HG03439 (cell line): ENCODE results near the gene RPRML.
"Not testable (repeated sequence)": the region's sequence is repeated elsewhere in the genome, so short reads cannot be mapped to it uniquely, and the experiment has no call there.

Experiments
- ATAC-seq: cut with Tn5 transposase; IDR thresholded peaks from one replicate; pipeline ENCODE4 v1.9.1; 2021; ENCODE audit warnings: mild to moderate bottlenecking, moderate library complexity; ENCODE audit not compliant: unreplicated experiment

RPRML gene

GRCh38 chr17:46976626-46977270, 2.3 kb downstream of the RPRML start:
- ATAC-seq = no peak

- ATAC-seq = no peak
Measured at GRCh38 chr17:46975287-46975686, 3.8 kb downstream of the RPRML start.

- ATAC-seq = no peak
Measured at GRCh38 chr17:46974086-46974485, 5.0 kb downstream of the RPRML start.

GRCh38 chr17:46972346-46972745, 6.7 kb downstream of the RPRML start:
- ATAC-seq = no peak

- ATAC-seq = no peak
Measured at GRCh38 chr17:46971647-46972300, 7.3 kb downstream of the RPRML start.

- ATAC-seq = no peak
Measured at GRCh38 chr17:46968896-46969295, 10.2 kb downstream of the RPRML start.

- no peak for ATAC-seq
Measured at GRCh38 chr17:46968224-46968834, 10.7 kb downstream of the RPRML start.

- no peak for ATAC-seq
Measured at GRCh38 chr17:46964315-46965265, 14.5 kb downstream of the RPRML start.

GRCh38 chr17:46963571-46963970, 15.5 kb downstream of the RPRML start:
- no peak for ATAC-seq

- no peak for ATAC-seq
Measured at GRCh38 chr17:46962374-46962790, 16.7 kb downstream of the RPRML start.

- no peak for ATAC-seq
Measured at GRCh38 chr17:46960152-46960551, 18.9 kb downstream of the RPRML start.

- ATAC-seq = no peak
Measured at GRCh38 chr17:46958041-46958591, 20.9 kb downstream of the RPRML start.

- not testable (repeated sequence) for ATAC-seq
Measured at GRCh38 chr17:46953191-46953590, 25.9 kb downstream of the RPRML start.

GRCh38 chr17:46952115-46952514, 26.9 kb downstream of the RPRML start:
- no peak for ATAC-seq

GRCh38 chr17:46951706-46952105, 27.3 kb downstream of the RPRML start:
- no peak for ATAC-seq

GRCh38 chr17:46950997-46951621, 27.9 kb downstream of the RPRML start:
- ATAC-seq = no peak

- ATAC-seq = no peak
Measured at GRCh38 chr17:46950342-46950996, 28.6 kb downstream of the RPRML start.

GRCh38 chr17:46949291-46950174, 29.5 kb downstream of the RPRML start:
- ATAC-seq = no peak

- no peak for ATAC-seq
Measured at GRCh38 chr17:46948544-46948943, 30.5 kb downstream of the RPRML start.
